Head of caudate nucleus (tissue), 42 donors: ENCODE data around the gene SYNGR4.

Experiments used
- DNase-seq, 42 donors: peaks; one replicate each; pipeline versions ENCODE4 v3.0.0 to v3.0.0-alpha.2; 2020 to 2021; ENCODE audit warnings: mixed read lengths in 7 of 42
- intact Hi-C: fragments of 100-400 bp; cut with DNase I; formaldehyde crosslinking; loops from one replicate; pipeline ENCODE4 v1.15.0; 2022

The SYNGR4 gene

DNA sequence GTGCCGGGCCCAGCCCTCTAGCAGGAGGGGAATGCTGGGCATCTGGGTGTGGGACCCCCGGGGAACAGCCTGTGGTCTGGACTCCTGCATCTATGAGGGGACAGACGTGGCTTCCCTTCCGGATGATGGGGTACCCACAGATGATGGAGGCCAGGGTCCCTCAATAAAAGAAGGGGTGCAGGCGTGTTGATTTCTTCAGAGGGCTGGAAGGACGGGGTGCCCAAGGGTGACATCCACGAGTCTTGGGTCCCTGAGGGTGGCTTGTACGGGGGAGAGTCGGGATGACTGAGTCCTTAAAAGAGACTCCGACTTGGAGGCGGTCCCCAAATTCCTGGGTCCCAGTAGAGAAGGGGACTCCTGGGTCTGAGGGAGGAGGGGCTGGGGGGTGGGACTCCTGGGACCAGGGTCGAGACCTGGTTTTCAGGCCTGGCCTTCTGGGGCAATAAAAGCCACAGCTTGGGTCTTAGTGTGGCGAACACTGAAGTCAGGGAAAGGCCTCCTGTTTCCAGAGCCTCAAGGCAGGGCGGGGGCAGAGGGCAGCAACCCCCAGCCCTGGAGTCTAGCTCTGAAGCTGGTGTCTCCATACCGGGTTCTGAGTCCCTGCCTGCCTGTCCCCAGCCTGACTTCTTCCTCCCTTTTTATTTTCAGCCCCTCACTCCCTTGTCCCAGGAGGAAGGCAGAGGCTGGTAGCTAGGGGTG lies 28.8 kb downstream of the SYNGR4 start:
- DNase-seq = no peak
- intact Hi-C loops = loop anchor here (10.0 kb wide), 1 partner anchor 52 kb away; the partner anchor contains the start of gene GRWD1

DNA sequence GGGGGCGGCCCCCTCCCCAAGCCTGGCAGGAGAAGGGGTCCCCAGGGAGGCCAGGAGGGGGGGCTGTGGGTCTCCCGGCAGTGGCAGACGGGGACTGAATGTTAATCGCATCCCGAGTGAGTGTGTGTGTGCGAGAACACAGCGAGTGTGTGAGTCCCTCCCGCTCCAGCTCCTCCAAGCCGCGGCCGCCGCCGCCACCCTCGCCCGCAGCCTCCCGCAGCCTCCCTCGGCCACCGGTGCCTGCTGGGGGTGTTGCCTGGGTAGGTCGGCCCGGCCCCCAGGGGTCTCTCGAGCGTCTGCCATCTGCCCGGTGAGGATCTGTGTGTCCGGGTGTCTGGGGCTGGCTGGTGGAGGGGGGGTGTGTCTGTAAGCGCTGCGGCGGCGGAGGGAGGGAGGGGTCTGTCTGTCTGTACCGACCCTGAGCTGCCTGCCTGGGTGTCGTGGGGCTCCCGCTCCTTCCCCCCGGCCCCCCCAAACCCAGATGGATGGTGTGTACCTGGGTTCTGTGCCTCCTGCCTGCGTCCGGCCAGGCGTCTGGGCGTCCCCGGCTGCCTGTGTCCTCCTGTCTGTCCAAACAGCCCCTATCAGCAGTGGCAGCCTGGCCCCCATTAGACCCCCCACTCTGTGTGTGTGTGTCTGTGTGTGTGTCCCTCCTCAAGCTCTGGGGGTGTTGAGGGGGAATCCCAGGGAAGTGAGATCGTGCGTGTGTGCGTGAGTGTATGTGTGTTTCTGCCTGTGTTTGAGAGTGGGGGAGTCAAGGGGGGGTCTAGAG lies 29.6 kb downstream of the SYNGR4 start, which contains the start of gene GRIN2D:
Gene GRIN2D, plus strand, starts transcription at position 110 of the 772 bp plus-strand sequence. CDS start 4,725 bp downstream, outside the sequence.
- DNase-seq = peak in 11 of 42 donors; percentile 16 to 48 (median 24)

DNA sequence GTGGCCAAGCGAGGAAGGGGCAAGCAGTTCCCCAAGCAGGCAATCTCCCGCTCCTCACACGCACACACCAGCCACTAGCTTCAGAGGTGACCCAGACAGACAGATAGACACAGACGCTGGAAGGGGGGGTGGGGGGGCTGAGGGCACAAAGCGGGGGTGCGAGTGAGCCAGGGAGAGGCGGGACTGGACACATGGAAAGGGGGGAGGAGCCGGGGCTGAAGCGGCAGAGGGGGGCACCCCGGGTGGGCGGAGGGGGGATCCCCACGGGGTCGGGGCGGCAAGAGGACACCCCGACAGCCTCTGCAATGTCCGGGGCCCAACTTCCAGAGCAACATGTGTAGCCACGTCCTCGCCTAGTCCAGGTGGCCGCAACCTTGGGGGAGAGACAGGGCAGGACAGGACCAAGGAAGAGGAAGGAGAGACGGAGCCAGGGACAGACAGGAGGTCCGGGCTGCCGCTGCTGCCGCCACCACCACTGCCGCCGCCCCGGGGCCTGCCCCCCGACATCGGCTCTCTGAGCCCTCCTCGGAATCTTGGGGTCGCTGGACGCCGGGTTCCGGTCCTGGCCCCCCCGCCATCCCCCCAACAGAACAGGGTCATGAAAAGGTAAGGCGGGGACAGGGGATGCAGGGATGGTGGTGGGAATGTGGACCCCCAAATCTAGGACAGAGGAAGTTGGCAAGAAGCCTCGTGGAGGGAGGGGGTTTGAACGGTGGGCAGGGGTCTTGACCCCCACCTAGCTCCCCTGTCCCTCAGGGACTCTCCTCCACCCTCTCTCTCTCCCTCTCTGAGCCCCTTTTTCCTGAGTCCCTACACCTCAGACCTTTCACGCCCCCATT lies 30.4 kb downstream of the SYNGR4 start:
- DNase-seq = no peak
- intact Hi-C loops = loop anchor here (10.0 kb wide), 1 partner anchor 50 kb away; the partner anchor contains the start of gene GRWD1

More for the DNA sequence above, 29.6 kb downstream of the SYNGR4 start, which contains the start of gene GRIN2D:
- intact Hi-C loops = loop anchor here (10.0 kb wide), 1 partner anchor 51 kb away; the partner anchor contains the start of gene GRWD1

DNA sequence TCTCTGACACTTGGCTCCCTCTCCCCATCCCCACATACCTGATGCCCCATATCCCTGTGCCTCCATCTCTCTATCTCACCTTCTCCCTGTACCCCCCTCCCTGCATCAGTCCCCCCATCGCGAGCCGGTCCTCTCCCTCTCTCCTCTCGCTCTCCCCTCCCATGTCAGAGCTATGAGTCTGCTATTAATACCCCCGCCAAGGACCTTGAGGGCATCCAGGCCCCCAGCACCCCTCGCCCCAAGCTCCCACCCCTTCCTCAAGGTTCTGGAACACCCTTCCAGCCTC lies 30.9 kb downstream of the SYNGR4 start:
- intact Hi-C loops = loop anchor here (10.0 kb wide), 1 partner anchor 50 kb away; the partner anchor contains the start of gene GRWD1
- no peak for DNase-seq

DNA sequence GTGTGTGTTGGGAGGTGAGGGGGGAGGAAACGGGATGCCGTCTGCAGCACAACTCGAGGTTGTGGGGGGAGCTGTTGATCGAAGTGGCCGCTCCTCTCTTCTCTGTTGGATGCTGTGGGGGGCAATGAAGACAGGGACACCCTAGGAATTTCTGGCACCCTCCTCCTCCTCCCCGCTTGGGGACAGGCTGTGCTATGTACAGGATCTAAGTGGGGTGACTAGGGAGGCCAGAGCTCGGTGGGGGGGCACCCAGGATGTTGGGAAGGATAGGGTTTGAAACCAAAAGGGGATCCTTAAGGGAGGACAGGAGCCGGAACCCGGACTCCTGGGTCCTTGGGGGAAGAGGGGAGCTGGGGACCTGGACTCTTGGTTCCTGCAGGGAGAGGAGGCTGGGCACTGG lies 31.3 kb downstream of the SYNGR4 start:
- no peak for DNase-seq
- intact Hi-C loops = loop anchor here (10.0 kb wide), 1 partner anchor 49 kb away; the partner anchor contains the start of gene GRWD1

DNA sequence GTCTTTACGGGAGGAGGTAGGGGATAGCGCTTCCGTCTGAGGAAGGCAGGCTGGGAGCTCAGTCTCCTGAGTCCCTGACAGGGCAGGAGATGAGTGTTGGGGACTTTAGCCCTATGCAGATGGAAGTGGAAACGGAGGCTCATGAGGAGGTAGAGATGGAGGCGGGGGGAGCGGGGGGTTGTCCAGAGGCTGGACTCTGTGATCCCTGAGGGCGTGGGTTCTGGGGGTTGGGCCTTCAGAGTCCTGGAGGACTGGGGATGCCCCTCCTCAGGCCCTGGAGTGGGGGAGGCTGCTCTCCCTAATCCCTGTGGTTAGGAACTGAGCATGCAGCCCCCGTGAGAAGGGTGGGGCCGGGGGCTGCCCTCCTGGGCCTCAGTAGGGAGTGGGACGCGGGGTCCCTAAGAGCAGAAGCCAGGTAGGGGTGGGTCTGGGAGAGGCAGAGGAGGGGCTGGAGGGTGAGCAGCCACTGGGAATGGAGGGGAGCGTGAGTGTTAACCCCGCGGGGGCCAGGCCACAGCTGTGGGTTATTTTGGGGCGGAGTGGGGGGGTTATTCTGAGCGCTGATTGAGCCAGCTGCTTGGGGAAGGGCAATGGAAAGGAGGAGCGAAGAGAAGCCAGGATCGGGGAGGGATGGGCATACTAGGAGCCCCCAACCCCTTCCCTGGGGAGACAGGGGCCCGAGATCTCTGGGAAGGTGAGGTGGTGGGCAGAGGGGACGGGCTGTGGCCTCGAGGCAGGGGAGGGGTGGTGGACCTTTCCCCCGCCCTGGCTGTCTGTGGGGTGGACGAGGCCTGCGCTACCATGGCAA lies 32.1 kb downstream of the SYNGR4 start:
- no peak for DNase-seq
- intact Hi-C loops = loop anchor here (10.0 kb wide), 1 partner anchor 49 kb away; the partner anchor contains the start of gene GRWD1

DNA sequence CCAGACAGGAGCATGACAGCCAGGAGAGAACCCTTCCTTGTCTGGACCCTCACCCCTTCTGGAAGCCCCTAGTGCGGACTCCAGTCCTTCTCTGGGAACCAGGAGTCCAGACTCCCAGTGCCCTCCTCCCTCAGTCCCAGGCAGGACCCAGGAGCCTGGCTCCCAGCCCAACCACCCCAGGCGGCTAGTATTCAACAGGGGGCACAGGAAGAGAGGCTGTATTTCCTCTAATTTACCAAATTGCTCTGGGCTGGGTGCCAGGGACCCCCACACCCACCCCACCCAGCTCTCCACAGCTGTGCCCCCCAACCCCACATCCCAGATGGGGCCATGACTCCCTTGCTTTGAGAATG lies 32.6 kb downstream of the SYNGR4 start:
- no peak for DNase-seq
- intact Hi-C loops = loop anchor here (10.0 kb wide), 1 partner anchor 48 kb away; the partner anchor contains the start of gene GRWD1

DNA sequence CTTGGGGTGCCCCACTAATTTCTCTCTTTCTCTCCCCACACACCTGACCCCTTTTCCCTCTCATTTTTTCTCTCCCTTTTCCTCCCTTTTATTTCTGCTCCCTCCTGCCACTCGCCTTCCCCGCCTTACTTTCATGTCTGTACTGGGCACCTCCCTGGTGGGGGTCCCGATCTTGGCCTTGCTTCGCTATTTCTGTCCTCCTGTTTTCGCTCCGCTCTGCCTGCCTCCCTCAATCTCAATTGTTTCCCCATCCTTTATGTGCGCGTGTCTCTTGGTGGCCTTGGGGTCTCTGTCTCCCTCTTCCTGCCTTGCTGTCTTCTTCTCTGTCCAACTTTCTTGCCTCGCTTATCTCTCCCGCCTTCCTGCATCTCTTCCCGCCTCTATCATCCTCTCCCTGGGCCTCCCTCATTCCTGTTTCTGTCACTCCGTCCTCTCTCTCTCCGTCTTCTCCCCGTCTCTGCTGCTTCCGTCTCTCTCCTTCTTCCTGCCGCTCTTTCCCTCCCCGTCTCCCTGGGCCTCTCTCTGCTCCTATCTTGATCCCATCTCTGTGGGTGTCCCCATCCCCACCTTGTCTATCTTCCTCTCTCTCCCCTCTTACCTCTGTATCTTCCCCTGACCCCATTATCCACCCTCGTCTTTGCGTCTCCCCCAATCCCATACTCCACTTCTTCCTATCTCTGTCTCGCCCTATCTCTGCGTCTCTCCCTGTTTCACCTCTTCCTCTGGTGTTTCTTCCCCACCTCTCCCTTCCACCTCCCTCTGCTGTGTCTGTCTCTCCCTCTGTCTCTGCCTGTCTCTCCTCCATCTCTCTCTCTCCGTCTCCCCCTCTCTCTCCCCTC lies 33.3 kb downstream of the SYNGR4 start:
- intact Hi-C loops = loop anchor here (10.0 kb wide), 1 partner anchor 47 kb away; the partner anchor contains the start of gene GRWD1
- no peak for DNase-seq

DNA sequence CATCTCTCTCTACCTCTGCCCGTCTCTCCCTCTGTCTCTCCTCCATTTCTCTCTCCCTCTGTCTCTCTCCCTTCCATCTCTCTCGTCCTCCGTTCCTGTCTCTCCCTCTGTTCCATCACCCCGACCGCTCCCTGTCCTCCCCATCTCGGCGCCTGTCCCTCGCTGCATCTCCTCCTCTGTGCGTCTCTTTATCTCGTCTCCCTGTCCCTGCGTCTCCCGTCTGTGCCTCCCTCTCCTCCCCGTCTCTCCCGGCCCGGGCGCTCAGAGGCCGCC lies 33.9 kb downstream of the SYNGR4 start:
- intact Hi-C loops = loop anchor here (10.0 kb wide), 1 partner anchor 47 kb away; the partner anchor contains the start of gene GRWD1
- no peak for DNase-seq

DNA sequence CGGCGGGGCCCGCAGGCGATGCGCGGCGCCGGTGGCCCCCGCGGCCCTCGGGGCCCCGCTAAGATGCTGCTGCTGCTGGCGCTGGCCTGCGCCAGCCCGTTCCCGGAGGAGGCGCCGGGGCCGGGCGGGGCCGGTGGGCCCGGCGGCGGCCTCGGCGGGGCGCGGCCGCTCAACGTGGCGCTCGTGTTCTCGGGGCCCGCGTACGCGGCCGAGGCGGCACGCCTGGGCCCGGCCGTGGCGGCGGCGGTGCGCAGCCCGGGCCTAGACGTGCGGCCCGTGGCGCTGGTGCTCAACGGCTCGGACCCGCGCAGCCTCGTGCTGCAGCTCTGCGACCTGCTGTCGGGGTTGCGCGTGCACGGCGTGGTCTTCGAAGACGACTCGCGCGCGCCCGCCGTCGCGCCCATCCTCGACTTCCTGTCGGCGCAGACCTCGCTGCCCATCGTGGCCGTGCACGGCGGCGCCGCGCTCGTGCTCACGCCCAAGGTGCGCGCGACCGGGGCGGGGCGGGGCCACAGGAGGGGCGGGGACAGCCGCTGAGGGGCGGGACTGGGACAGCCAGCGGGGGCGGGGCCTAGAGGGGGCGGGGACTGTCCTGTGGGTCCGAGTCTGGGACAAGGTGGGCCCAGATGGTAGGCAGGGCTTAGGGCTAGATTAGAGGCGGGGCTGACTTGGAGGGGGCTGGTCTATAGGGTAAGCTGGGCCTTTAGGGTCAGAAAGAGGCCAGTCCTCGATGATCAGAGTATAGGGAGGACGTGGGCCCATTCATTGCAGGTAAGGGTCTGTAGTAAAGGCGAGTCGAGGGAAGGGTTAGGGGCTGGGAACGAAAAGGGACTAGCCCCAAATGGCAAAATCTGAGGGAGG lies 34.4 kb downstream of the SYNGR4 start:
- intact Hi-C loops = loop anchor here (10.0 kb wide), 1 partner anchor 46 kb away; the partner anchor contains the start of gene GRWD1
- DNase-seq = peak in 26 of 42 donors; percentile 11 to 63 (median 30)

DNA sequence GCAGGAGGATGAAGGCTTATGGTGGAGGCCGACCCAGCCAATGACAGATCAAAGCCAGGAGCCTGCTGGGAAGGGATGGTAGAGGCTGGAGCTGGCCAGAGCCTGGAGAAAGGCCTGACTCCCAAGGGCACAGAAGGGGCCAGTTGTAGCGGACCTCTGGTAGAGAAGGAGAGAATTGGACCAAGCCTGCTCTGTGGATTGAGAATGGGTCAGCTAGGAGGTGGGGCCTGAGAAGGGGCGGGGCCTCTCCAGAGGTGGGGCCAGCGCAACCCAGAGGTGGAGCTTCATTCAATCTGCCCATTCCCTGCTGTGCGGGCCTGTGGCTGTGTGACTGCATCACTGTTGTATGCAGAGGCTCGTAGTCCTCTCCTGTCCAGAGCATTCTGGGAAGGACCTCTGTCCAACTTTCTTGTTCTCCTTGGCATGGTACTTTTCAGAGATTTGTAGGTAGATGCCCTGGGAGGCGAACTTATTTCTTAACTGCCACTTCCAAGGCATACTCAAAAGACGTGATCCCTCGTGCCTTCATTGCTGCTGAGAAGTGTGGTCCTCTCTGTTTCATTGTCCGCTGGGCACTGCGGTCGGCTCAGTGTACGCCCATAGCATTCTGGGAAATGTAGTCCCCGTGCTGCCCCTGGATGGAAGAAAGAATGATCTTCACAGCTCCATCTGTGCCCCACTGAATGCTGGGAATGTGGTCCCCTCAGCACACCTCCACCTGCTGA lies 36.0 kb downstream of the SYNGR4 start:
- DNase-seq = peak in 2 of 42 donors; percentile 13 to 22
- intact Hi-C loops = no loop called here

DNA sequence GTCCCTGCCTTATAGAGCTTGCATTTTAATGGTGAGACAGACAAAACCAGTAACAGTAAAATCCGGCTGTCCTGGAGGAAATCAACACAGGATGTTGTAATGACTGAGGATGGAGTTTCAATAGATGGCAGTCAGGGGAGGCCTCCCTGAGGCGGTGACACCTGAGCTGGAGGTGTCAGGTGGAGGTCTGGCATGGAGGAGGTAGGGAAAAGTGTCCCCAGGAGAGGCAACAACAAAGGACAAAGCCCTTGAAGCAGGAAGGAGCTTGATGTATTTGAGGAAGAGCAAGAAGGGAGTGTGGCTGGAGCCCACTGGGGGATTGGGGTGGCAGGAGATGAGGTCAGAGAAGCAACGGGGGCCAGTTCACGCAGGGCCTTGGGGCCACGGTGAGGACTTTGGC lies 37.1 kb downstream of the SYNGR4 start:
- DNase-seq = no peak
- intact Hi-C loops = no loop called here

DNA sequence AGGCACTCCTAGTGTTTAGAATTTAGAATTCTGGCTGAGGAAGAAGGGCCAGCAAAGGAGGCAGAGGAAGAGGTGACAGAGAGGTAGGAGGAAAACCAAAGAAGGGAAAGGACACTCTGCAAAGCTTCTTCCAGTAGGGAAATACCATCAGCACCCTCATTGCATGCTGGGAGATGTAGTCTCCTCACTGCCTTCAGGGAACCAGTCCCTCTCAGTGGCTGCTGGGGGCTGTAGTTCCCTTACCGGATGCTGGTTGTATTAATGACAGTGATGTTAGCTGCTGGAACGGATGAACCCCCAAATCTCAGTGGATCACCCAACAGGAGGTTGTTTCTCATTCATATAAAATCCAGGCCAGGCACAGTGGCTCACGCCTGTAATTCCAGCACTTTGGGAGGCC lies 39.4 kb downstream of the SYNGR4 start:
- intact Hi-C loops = no loop called here
- DNase-seq = peak in 38 of 42 donors; percentile 23 to 83 (median 59)

DNA sequence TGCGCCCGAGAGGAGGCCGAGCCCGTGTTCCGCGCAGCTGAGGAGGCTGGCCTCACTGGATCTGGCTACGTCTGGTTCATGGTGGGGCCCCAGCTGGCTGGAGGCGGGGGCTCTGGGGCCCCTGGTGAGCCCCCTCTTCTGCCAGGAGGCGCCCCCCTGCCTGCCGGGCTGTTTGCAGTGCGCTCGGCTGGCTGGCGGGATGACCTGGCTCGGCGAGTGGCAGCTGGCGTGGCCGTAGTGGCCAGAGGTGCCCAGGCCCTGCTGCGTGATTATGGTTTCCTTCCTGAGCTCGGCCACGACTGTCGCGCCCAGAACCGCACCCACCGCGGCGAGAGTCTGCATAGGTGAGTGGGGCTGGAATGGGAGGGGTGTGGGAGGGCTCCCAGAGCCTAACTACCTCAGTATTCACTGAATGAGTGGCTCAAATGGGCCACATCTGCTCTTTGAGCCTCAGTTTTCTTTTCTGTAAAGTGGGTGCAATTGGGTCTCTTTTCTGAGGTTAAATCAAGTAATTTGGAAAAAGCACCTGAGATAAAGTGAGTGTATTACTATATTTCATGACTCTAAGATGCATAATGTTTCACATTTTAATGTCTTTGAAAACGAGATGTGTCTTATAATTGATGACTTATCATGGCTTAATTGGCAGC lies 41.0 kb downstream of the SYNGR4 start:
- intact Hi-C loops = no loop called here
- DNase-seq = no peak

DNA sequence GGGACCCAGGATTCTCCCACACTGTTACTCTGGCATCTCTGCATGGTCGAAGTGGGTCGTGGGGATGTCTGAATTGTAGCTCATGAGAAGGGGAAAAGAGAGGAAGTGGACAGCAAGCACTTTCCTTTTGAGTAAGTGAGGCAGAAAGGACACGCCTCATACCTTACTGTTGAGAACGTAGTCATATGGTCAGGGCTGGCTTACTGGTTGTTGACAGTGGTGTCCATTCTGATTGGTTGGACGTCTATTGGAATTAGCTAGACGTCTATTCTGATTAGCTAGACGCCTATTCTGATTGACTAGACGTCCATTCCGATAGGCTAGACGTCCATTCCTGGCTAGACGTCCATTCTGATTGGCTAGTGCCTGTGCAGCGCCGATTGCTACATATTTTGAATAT lies 41.7 kb downstream of the SYNGR4 start:
- intact Hi-C loops = no loop called here
- no peak for DNase-seq
